GM18508 (cell line): ENCODE results near the gene MSH3.

ENCODE experiments used
- ATAC-seq: cut with Tn5 transposase; IDR thresholded peaks from one replicate; pipeline ENCODE4 v1.9.1; 2021; ENCODE audit warnings: moderate number of reproducible peaks; ENCODE audit not compliant: insufficient read depth, unreplicated experiment

MSH3 gene

GRCh38 chr5:80654391-80655230 is at the start of gene MSH3, which contains the start of gene DHFR:
Gene MSH3, plus strand, starts transcription at chr5:80654652. Its CDS starts 76 bp downstream, at chr5:80654728.
Gene DHFR, minus strand, starts transcription at chr5:80654983. Its CDS starts 494 bp downstream, at chr5:80654489.
- no peak for ATAC-seq

DNA sequence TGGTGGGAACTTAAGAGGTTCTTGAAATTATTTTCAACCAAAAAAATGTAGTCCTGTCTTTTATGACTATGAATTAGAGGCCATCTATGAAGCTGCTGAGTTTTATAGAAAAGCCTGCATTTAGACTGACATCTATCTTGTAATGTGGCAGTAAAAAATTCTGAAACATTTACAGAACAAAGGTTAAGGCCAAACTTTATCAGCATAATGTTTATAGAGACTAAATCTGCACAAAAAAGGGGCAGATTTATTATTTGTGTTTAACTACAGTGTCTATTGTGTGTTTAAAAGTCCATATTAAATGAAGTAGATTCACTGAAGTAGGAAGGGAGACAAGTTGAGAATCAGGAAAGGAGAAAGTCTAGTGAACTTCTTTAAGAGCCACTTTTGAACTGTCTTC is 47.1 kb upstream of the MSH3 start:
- no peak for ATAC-seq

GRCh38 chr5:80607832-80608231 is 46.6 kb upstream of the MSH3 start:
- ATAC-seq: peak; percentile 65

DNA sequence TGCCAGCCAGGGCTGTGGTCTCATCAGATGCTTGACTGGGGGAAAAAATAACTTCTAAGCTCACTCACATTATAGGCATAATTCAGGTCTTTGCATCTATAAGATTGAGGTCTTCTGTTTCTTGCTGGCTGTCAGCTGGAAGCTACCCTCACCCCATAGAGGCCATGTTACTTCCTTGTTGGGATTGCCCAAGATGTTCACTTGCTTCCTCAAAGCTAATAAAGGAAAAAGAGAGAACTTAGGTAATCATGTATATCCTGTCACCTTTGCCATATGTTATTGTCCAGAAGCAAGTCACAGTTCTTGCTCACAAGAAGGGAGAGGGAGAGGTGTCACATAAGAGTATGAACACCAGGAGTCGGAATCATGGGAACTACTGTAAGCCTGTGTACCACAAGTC is 45.7 kb upstream of the MSH3 start:
- no peak for ATAC-seq

DNA sequence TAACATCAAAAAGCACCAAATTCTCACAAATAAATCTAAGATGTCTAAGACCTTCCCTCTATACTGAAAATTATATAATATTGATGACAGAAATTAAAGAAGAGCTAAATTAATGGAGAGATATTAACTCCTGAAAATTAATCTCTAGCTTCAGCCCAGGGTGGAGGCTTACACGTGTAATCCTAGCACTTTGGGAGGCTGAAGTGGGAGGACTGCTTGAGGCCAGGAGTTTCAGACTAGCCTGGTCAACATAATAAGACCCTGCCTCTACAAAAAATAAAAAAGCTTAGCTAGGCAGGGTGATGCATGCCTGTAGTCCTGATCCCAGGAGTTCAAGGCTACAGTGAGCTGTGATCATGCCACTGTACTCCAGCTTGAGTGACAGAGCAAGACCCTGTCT is 44.8 kb upstream of the MSH3 start:
- no peak for ATAC-seq

GRCh38 chr5:80615266-80615914 is 39.1 kb upstream of the MSH3 start:
- no peak for ATAC-seq

DNA sequence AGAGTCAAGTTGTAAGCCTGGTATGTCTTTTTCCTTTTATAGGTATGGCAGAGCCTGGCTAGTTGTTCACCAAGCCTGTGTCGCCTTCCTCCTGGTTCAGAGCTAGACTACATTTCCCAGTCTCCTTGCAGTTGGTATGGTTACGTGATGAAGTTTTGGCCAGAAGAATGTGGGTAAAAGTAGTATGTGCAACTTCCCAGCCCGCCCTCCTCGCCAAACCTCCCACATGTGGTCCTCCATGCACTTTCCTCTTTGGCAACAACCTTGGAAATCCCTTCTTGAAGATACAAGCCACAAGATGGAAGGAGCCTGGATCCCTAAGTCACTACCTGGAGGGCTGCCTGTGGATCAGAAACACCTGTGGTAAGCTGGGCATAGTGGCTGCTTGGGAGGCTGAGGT is 36.0 kb upstream of the MSH3 start:
- ATAC-seq: no peak

GRCh38 chr5:80619086-80619485 is 35.4 kb upstream of the MSH3 start:
- no peak for ATAC-seq

DNA sequence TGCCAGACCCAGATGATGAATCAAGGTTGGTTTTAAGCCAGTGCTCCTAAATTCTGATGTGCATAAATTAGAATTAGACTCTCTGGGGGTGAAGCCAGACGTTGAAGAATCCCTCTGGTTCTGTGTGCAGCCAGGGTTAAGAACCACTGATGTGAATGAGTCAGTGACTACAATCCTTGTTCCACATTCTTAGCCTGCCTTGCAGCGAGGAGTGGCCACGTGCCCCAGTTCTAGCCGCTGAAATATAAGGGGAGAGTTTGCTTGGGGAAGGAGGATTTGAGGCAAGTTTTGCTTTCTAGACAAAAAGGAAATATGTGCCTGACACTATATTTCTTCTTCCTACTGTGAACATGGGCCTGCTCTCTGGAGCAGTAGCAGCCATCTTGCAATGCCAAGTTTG is 34.2 kb upstream of the MSH3 start:
- ATAC-seq: no peak

DNA sequence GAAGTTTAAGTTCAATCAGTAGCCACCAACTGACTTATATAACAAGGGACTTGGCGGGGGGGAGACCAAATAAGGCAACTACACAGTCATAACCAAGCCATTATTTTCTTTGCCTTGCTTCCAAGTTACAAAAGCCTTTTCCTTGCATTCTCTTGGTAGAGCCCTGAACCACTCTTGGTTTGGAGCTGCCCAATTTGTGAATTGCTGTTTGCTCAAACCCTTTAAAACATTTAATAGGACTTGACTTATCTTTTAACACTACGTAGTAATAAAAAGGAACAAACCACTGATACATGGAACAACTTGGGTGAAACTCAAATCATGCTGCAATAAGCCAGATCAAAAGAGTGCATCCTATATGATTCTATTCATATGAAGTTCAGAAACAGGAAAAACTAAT is 31.7 kb upstream of the MSH3 start:
- ATAC-seq: no peak

- ATAC-seq: no peak
Observed at GRCh38 chr5:80623999-80624398, 30.5 kb upstream of the MSH3 start.

DNA sequence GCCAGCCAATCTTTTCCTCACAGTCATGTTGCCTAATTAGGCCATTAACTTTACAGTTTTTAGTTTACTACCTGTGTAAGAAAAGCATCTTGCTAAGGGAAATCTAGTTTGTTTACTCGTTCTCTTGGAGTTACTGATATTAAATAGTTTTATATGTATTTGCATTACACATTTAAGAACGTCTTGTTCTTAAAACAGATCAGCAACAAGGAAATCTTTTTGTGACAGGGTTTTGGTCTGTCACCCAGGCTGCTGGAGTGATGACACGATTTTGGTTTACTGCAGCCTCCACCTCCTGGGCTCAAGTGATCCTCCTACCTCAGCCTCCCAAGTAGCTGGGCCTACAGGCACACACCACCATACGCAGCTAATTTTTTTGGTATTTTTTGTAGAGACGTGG is 29.2 kb upstream of the MSH3 start:
- ATAC-seq: no peak

GRCh38 chr5:80629281-80629680 is 25.2 kb upstream of the MSH3 start:
- ATAC-seq: no peak

DNA sequence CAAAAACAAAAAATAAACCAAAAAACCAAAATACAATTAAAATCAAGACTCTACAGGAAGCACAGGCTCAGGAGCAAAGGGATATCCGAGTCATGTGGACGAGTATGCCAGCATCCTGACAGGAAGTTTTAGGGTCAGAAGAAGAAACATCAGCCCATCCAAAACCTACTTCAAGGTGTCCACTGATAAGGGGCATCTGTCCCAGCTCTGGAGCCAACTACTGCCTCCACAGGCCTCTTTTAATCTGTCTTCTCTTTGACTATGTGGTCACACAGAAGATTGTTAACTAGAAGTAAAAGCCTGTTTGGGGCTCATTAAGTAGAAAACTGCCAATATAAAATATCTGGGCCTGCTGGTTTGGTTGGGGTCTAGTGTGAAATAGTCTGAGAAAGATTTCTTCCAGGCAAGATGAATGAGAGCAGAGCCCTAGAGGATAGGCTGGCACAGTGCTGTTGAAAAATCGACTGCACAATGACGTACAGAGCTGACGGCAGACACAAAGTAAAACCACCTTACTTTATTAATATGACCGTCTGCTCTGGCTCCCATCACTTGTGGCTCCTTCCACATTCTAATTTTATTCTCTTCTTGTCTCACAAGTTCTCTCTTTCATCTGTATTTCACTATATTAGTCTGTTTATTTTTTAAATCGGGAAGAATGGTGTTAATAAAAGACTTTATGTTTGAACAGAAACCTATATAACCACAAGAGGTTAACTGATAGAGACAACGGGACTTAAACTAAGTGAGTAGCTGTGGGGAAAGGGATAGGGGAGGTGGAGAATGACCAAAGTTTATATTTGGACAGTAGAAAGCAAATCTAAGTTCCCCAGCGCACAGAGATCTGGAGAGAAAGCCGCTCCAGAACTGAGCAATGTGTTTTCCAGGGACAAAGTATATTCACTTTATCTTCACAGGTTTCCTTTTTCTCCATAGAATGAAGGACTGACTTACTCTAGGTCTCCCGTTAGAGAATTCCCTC is 22.9 kb upstream of the MSH3 start:
- ATAC-seq: no peak

DNA sequence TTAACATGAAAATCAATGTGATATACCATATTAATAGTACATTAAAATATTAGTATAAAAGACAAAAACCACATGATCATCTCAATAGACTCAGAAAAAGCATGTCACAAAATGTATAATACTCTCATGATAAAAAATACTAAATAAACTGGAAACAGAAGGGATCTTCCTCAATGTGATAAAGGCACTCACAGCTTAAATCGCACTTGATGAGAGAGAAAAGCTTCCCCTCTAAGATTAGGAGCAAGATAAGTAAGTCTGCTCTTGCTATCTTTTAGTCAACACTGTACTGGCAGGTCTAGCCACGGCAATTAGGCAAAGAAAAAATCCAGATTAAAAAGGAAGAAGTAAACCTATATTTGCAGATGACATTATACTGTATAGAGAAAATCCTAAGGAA is 21.8 kb upstream of the MSH3 start:
- ATAC-seq: no peak

DNA sequence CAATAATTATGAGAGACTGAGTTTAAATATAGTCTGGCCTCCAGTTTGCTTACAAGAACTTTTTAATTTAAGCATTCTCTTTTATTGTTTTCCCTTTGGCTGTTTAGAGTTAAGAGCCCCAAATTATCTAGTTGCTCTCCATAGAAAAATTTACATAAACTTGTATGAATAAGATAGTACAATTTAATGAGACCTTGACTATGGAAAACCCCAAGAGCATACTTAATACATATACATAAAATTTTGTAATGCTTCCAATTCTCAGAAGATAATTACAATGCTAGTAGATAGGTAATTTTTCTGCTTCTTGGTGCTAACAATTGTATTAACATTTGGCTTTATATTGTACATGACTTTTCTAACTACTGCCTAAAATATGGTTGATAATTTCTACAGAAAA is 20.3 kb upstream of the MSH3 start:
- no peak for ATAC-seq

DNA sequence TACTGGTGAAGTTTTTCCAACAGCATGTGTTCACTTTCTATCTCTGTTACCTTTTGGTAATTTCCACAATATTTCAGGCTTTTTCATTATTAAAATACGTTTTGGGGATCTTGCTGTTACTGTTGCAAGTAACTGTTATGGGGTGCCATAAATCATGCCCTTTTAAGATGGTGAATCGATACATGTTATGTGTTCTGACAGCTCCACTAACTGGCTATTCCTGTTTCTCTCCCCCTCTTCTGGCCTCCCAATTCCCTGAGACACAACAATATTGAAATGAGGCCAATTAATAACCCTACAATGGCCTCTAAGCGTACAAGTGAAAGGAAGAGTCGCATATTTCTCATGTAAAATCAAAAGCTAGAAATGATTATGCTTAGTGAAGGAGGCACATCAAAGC is 13.1 kb upstream of the MSH3 start:
- ATAC-seq: no peak

- no peak for ATAC-seq
Observed at GRCh38 chr5:80644900-80645299, 9.6 kb upstream of the MSH3 start.

GRCh38 chr5:80646926-80647325 is 7.5 kb upstream of the MSH3 start:
- no peak for ATAC-seq

- no peak for ATAC-seq
Observed at GRCh38 chr5:80653502-80653901, 950 bp upstream of the MSH3 start.

- no peak for ATAC-seq
Observed at GRCh38 chr5:80654054-80654390, 430 bp upstream of the MSH3 start.
